GM19239 (cell line): Measurements from ENCODE around the gene TNP2.
"Not testable (repeated sequence)": the region's sequence is repeated elsewhere in the genome, so short reads cannot be mapped to it uniquely, and the experiment has no call there.

Experiments
- DNase-seq: peaks from one replicate; pipeline ENCODE4 v3.0.0; 2011; ENCODE audit warnings: low spot score; ENCODE audit not compliant: insufficient read length
- FAIRE-seq: peaks from 2 replicates; lab custom pipeline; 2011; peaks lifted over from hg19 to GRCh38; lab: Jason Lieb, UNC

Gene TNP2

GRCh38 chr16:11225677-11226549 lies 43.2 kb downstream of the TNP2 start:
- no peak for FAIRE-seq
- DNase-seq: no peak

- DNase-seq (peak; percentile 89), FAIRE-seq (peak; percentile 99)
Observed at GRCh38 chr16:11224894-11225676, 44.0 kb downstream of the TNP2 start.

- DNase-seq (peak; percentile 72), FAIRE-seq (peak; percentile 95)
Observed at GRCh38 chr16:11224096-11224893, 44.8 kb downstream of the TNP2 start.

GRCh38 chr16:11220507-11220906 lies 48.6 kb downstream of the TNP2 start:
- not testable (repeated sequence) for FAIRE-seq, DNase-seq

- FAIRE-seq: no peak
Observed at GRCh38 chr16:11219178-11219577, 49.9 kb downstream of the TNP2 start.

GRCh38 chr16:11218604-11218962 lies 50.5 kb downstream of the TNP2 start:
- FAIRE-seq: no peak
- no peak for DNase-seq

More at GRCh38 chr16:11219178-11219577, 49.9 kb downstream of the TNP2 start:
- DNase-seq: no peak
